GM18858 (cell line): ENCODE results near the gene FABP1.

Experiments
- ATAC-seq: cut with Tn5 transposase; IDR thresholded peaks from one replicate; pipeline ENCODE4 v1.9.1; 2021; ENCODE audit not compliant: unreplicated experiment

Gene FABP1

GRCh38 chr2:88127888-88128653, at the start of gene FABP1:
FABP1 (minus strand) TSS chr2:88128062; CDS start chr2:88128017, 45 bp downstream.
- ATAC-seq, result no peak

- no peak for ATAC-seq
These were observed 49.7 kb upstream of the FABP1 start for GRCh38 chr2:88177556-88177955.

DNA sequence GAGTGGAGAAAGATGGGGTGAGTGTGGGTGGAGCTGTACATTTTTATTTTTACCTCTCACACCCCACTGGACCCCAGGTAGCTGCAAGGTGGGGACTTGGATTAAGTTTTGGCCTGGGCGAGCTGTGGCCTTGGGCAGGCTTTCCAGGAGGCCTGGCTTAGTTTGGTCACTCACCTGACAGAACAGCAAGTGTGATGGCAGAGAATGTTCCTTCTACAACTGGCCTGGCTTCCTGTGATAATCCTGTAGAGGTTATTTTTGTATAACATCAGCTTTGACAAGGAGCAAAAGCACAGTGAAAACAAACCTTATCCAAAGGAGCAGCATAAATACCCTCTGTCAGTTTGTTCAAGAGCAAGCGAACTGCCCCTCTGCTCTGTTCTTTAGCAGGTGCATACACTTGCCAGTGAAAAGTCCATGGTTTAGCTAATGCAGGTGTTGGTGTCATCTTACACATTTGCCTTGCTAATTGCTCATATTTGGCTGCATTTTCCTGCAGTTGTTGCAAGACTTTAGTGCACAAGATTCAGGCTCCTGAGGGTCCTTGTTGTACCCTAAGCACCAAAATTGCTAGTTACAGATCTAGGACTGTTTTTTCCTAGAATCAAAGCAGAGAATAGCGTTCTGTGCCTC, 48.6 kb upstream of the FABP1 start:
- ATAC-seq, result no peak

DNA sequence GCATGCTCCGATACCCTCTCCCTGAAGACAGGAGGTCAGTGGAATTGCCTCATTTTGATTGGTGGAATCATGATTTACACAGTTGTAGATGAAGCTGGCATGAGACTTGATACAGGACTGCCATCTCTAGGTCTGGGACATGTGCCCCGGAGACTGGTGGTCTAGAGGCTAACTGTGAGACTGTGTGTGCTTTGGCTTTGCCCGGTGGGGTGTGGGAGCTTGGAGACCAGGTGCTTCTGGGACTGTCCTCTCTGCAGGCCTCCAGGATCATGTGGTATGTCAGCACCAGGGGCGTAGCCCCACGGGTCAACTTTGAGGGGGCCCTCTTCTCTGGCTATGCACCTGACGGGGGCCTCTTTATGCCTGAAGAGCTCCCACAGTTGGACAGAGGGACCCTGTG, 45.0 kb upstream of the FABP1 start:
- ATAC-seq, result no peak

DNA sequence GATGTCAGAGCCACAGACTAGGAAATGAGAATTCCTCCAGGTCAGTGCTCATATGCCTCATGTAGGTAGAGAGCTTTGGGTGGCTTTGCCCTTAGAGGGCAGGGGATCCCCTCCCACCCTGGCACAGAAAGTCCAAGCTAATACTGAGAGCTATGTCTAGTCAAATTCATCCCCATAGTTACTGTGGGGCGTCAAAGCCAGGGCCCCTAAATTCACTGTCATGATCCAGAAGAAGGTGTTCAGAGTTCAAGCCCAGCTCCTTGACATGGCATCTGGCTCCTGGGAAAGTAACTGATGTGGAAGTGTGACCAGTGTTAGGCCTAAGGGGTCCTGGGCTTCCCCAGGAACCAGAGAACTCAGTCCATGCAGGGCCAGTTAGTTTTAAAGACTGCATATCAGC, 44.1 kb upstream of the FABP1 start:
- ATAC-seq, result no peak

DNA sequence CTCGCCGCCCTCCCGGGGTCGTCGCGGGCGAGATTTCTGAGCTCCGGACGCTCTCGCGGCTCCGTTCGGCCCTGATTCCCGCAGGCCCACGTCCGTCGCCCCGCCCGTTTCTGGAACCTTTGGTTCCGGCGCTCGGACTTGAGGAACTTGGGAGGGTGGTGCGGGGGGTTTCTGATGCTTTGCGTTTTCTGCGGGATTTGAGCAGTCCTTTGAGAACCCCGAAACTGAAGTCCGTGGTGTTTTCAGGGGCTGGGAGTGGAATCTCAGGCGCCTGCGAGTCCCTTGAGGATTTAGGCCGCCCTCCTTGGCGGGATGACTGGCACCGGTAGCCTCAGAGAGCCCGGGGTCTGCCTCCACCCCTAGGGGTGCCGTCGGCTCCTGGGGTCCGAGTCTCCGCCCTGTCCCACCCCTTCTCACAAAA, 42.6 kb upstream of the FABP1 start:
- no peak for ATAC-seq

DNA sequence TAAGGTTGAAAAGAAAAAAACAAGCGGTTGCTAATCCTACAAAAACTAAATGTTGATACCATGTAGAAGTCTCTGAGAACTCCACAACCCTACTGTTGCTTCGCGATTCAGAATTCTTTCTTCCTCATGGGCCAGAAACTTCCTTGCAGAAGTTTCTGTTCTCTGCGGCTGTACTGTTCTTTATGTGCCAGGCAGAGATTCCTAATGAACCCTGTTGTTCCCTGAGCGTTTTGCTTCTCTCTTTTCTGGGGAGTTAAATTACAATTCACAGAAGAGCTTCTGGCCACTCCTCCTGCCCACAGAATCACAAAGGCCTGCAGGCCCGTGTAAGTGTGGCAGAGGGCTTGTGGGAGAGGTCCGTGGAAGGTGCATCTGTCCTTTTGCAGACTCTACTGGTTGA, 40.5 kb upstream of the FABP1 start:
- ATAC-seq, result no peak

GRCh38 chr2:88167740-88168139, 39.9 kb upstream of the FABP1 start:
- no peak for ATAC-seq

- ATAC-seq, result no peak
These were observed 37.6 kb upstream of the FABP1 start for GRCh38 chr2:88165332-88166003.

- ATAC-seq, result no peak
These were observed 33.8 kb upstream of the FABP1 start for GRCh38 chr2:88161446-88162244.

GRCh38 chr2:88160517-88160916, 32.7 kb upstream of the FABP1 start:
- no peak for ATAC-seq

- ATAC-seq, result no peak
These were observed 32.1 kb upstream of the FABP1 start for GRCh38 chr2:88159955-88160415.

DNA sequence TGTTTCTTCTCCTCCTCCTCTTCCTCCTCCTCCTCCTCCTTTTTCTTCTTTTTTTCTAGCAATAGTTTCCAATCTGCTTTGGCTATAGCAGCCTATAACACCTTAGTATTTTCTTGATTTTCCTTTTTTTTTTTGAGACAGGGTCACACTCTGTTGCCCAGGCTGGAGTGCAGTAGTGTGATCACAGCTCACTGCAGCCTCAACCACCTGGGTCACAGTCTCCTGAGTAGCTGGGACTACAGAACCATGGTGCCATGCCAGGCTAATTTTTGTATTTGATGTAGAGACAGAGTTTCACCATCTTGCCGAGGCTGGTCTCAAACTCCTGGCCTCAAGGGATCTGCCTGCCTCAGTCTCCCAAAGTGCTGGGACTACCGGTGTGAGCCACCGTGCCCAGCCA, 31.6 kb upstream of the FABP1 start:
- no peak for ATAC-seq

GRCh38 chr2:88148929-88149438, 21.1 kb upstream of the FABP1 start:
- no peak for ATAC-seq

- ATAC-seq, result no peak
These were observed 19.3 kb upstream of the FABP1 start for GRCh38 chr2:88147145-88147544.

DNA sequence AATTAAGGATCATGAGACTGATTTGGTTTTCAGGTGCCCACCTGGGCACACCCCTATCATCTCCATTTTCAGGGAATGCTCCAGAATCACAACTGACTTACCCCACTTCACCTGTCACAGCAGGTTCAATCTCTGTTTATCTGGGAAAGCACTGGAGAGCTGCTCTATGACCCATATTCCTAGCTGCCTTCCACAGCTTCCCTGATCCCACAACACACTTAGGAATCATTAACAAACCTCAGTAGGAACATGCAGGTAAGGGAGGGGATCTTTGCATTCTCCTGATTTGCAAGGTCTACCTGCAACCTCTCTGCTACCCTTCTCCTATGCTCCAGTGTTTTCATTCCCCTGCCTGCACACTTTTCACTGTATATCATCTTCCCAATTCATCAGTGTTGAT, 18.7 kb upstream of the FABP1 start:
- ATAC-seq, result no peak

DNA sequence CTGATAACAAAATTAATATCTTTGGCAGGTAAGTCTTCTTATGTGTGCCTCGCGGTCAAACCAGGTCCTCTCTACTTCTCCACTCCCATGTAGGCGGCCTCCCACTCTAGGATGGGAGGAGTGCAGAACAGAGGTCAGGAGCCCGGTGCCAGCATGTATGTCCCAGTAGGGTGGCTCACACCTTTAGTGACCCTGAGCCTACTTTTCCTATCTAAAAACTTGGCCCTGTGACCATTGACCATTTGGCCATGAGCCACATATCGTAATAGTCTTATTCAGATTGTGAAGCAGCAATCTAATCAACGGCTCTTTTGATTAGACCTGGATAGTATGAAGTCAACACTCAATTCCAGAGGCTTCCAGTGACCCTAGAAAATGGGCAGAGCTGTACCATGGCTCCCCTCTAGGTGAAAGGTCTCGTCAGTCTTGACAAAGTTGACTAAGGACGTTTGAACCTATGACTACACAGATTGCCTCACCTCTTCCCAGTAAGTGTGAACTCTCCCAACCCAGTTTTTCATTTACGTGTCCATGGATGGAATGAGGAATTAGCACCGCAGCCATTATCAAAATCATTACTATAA, 17.1 kb upstream of the FABP1 start:
- ATAC-seq, result no peak

- ATAC-seq, result no peak
These were observed 16.4 kb upstream of the FABP1 start for GRCh38 chr2:88144271-88144670.

DNA sequence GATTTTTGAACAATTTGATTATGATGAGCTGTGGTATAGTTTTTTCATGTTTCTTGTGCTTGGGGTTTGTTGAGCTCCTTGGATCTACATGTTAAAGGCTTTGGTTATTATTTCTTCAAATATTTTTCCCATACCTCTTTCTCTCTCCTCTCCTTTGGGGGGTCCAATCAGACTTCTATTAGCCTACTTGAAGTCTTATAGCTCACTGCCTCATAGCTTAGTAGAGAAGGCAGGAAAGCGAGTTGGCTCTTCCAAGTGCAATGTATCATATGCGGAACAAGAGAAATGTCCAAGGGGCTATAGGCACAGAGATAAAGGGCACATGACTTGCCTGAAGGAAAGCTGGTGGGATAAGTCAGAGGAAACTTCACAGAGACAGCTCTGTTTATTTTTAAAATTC, 14.1 kb upstream of the FABP1 start:
- no peak for ATAC-seq

DNA sequence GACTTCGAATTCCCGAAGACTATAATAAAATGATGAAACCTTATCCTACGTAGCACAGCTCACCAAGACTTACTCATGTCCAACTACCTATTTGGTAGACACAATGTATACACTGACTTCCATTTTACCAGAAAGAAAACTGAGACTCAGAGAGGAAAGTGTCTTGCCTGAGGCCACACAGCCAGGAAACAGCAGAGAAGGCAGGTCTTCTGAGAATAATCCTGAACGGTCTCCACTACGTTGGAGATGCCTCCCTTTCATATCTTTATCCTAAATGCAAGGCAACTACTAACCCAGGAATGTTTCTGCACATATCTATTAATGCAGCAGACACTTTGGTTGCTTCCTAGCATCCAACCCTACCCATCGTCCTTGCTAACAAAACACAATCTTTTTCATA, 11.9 kb upstream of the FABP1 start:
- ATAC-seq, result no peak
